GM23338 (cell line): ENCODE measurements around the gene VCX2. TPM values are rescaled to one million over a fixed set of nuclear protein-coding genes. Genes with fewer than 3 reads are reported as not detected.

ENCODE experiments used
- ATAC-seq: fragments of 200-7000 bp; cut with Tn5 transposase; 3 replicates; pipeline ENCODE4 v1.9.1; 2020
- DNase-seq: peaks from one replicate; pipeline ENCODE4 v3.0.0-alpha.2; 2015; ENCODE audit warnings: low spot score
- H2AFZ ChIP-seq: fragments of 200-600 bp; sonication (generic); 2 replicates; pipeline ENCODE4 v1.8.0; 2016; ENCODE audit warnings: antibody characterized with exemption, mild to moderate bottlenecking, moderate library complexity
- H3F3A ChIP-seq: fragments of 200-600 bp; sonication (generic); replicated peaks from 2 replicates; pipeline ENCODE4 v1.8.0; 2017; ENCODE audit warnings: antibody characterized with exemption, mixed run types, low read depth
- H3K27ac ChIP-seq: fragments of 200-600 bp; sonication (generic); 2 replicates; pipeline ENCODE4 v1.6.1; 2016; ENCODE audit warnings: low read depth
- H3K27me3 ChIP-seq: fragments of 200-600 bp; sonication (generic); 2 replicates; pipeline ENCODE4 v1.8.0; 2016; ENCODE audit warnings: mild to moderate bottlenecking, mixed run types, moderate library complexity; ENCODE audit not compliant: insufficient read depth
- H3K36me3 ChIP-seq: fragments of 200-600 bp; sonication (generic); 2 replicates; pipeline ENCODE4 v1.8.0; 2016; ENCODE audit warnings: mild to moderate bottlenecking; ENCODE audit not compliant: insufficient read depth
- H3K4me1 ChIP-seq: fragments of 200-600 bp; sonication (generic); 2 replicates; pipeline ENCODE4 v1.8.0; 2016; ENCODE audit warnings: mild to moderate bottlenecking, moderate library complexity; ENCODE audit not compliant: insufficient read depth
- H3K4me2 ChIP-seq: fragments of 200-600 bp; sonication (generic); 2 replicates; pipeline ENCODE4 v1.7.1; 2017; ENCODE audit warnings: mixed run types
- H3K4me3 ChIP-seq: fragments of 200-600 bp; sonication (generic); 2 replicates; pipeline ENCODE4 v1.6.1; 2016; ENCODE audit warnings: mixed run types
- H3K79me2 ChIP-seq: fragments of 200-600 bp; sonication (generic); replicated peaks from 2 replicates; pipeline ENCODE4 v1.8.0; 2017; ENCODE audit warnings: mild to moderate bottlenecking; ENCODE audit not compliant: insufficient read depth
- H3K9me2 ChIP-seq: fragments of 200-600 bp; sonication (generic); 2 replicates; pipeline ENCODE4 v1.8.0; 2017; ENCODE audit not compliant: insufficient read depth
- H4K20me1 ChIP-seq: fragments of 200-600 bp; sonication (generic); replicated peaks from 2 replicates; pipeline ENCODE4 v1.8.0; 2017; ENCODE audit warnings: mild to moderate bottlenecking; ENCODE audit not compliant: insufficient read depth
- H3K27ac Mint-ChIP-seq: 2 replicates; pipeline ENCODE4 v1.8.0; 2020; ENCODE audit warnings: inconsistent platforms, mild to moderate bottlenecking, moderate library complexity, mixed read lengths
- H3K27me3 Mint-ChIP-seq: 3 replicates; pipeline ENCODE4 v1.8.0; 2022; ENCODE audit warnings: low read depth, mild to moderate bottlenecking, moderate library complexity, mixed read lengths, inconsistent platforms; ENCODE audit not compliant: insufficient read depth, poor library complexity
- H3K36me3 Mint-ChIP-seq: 3 replicates; pipeline ENCODE4 v1.8.0; 2021; ENCODE audit warnings: low read depth, mild to moderate bottlenecking, inconsistent platforms, moderate library complexity, mixed read lengths
- H3K4me1 Mint-ChIP-seq: 3 replicates; pipeline ENCODE4 v1.8.0; 2020; ENCODE audit warnings: mild to moderate bottlenecking, inconsistent platforms, mixed read lengths
- H3K4me3 Mint-ChIP-seq: 3 replicates; pipeline ENCODE4 v1.8.0; 2021; ENCODE audit warnings: moderate library complexity, mild to moderate bottlenecking, inconsistent platforms, mixed read lengths
- H3K9me3 Mint-ChIP-seq: 3 replicates; pipeline ENCODE4 v1.8.0; 2020; ENCODE audit warnings: moderate library complexity, mild to moderate bottlenecking, inconsistent platforms, mixed read lengths
- CREB1 ChIP-seq: fragments of 250-450 bp; sonication (Bioruptor Pico); IDR thresholded peaks from 2 replicates; pipeline ENCODE4 v1.5.0; 2020; ENCODE audit warnings: low read depth, mild to moderate bottlenecking, moderate library complexity
- CTCF ChIP-seq, 2 experiments: fragments of 200-600 bp in 1 of 2; sonication (generic) in 1 of 2; conservative IDR thresholded peaks; 2 replicates each; pipeline versions ENCODE4 v1.5.1 to v1.6.1; 2016 to 2017; ENCODE audit warnings: antibody characterized with exemption in 2 of 2, low read depth in 2 of 2, mild to moderate bottlenecking in 2 of 2, moderate library complexity in 1 of 2
- ETS1 ChIP-seq: IDR thresholded peaks from 2 replicates; pipeline ENCODE4 v1.6.1; 2016; ENCODE audit warnings: antibody characterized with exemption
- EZH2 ChIP-seq: fragments of 200-600 bp; sonication (generic); IDR thresholded peaks from one replicate; pipeline ENCODE4 v1.8.0; 2017; ENCODE audit warnings: antibody characterized with exemption, mild to moderate bottlenecking, low read depth; ENCODE audit not compliant: unreplicated experiment
- EZH2phosphoT487 ChIP-seq: fragments of 200-600 bp; sonication (generic); IDR thresholded peaks from one replicate; pipeline ENCODE4 v1.8.1; 2018; ENCODE audit warnings: antibody characterized with exemption; ENCODE audit not compliant: unreplicated experiment
- JUNB ChIP-seq: IDR thresholded peaks from one replicate; pipeline ENCODE4 v1.6.1; 2016; ENCODE audit warnings: antibody characterized with exemption; ENCODE audit not compliant: unreplicated experiment
- NANOG ChIP-seq: IDR thresholded peaks from 2 replicates; pipeline ENCODE4 v1.6.1; 2016; ENCODE audit warnings: antibody characterized with exemption, borderline replicate concordance
- STAT1 ChIP-seq: IDR thresholded peaks from one replicate; pipeline ENCODE4 v1.6.1; 2016; ENCODE audit warnings: antibody characterized with exemption; ENCODE audit not compliant: unreplicated experiment
- ZNF331 ChIP-seq: fragments of 250-450 bp; sonication (Bioruptor Pico); IDR thresholded peaks from 2 replicates; pipeline ENCODE4 v1.5.0; 2020; ENCODE audit warnings: low read depth, mild to moderate bottlenecking, moderate library complexity
- polyA plus RNA-seq: library from polyadenylated mRNA; unstranded; fragments of >200 nt; fragmentation: Nextera tagmentation; extraction: Ambion mirVana; gene quantifications from 2 replicates; pipeline ENCODE4 v1.2.1, GENCODE V29; 2016
- total RNA-seq: library from RNA; depleted of rRNA; stranded (reverse); fragments of >200 nt; shearing (Covaris generic); gene quantifications from 2 replicates; pipeline ENCODE4 v1.2.3, GENCODE V29; 2014

The VCX2 gene
- total and polyA plus RNA-seq, 2 experiments from 2014 or later, result not detected

GRCh38 chrX:8147226-8147625 lies 23.8 kb downstream of the VCX2 start (continued):
- TF ChIP-seq CREB1, result no peak

DNA sequence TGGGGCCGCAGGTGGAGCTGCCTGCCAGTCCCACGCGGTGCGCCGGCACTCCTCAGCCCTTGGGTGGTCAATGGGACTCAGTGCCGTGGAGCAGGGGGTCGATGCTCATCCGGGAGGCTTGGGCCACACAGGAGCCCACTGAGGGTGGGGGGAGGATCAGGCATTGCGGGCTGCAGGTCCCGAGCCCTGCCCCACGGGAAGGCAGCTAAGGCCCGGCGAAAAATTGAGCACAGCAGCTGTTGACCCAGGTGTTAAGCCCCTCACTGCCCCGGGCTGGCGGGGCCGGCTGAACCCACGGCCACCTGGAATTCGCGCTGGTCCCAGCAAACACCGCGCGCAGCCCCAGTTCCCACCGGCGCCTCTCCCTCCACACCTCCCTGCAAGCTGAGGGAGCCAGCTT lies 26.1 kb downstream of the VCX2 start:
- Histone ChIP-seq H3K4me2 (no peak overlapping the region), H3K4me3 (no peak overlapping the region), H3K27ac (no peak overlapping the region), H4K20me1 (no peaks in the 10 kb centered on the region), H3K36me3 (no peaks in the 10 kb centered on the region), H2AFZ (no peak overlapping the region), H3K79me2 (no peaks in the 10 kb centered on the region), H3K4me1 (no peaks in the 10 kb centered on the region), H3K27me3 (no peaks in the 10 kb centered on the region), H3F3A (no peaks in the 10 kb centered on the region), H3K9me2 (no peaks in the 10 kb centered on the region)
- Mint-ChIP-seq H3K9me3 (no peaks in the 10 kb centered on the region), H3K27me3 (no peaks in the 10 kb centered on the region), H3K27ac (no peak overlapping the region), H3K4me1 (peaks cover 12% of the 10 kb centered on the region), H3K36me3 (peaks cover 3% of the 10 kb centered on the region; the same call in 1 of the 3 replicates), H3K4me3 (no peak overlapping the region)
- DNase-seq (no peak), ATAC-seq (no peak)
- TF ChIP-seq CREB1 (no peak), CTCF (conservative IDR thresholded peaks at IDR 0.05; ENCODE audit: low read depth in 2 of 2) (no peak), JUNB (no peak), ZNF331 (CRISPR knock-in tag) (no peak), EZH2phosphoT487 (no peak), EZH2 (no peak)

GRCh38 chrX:8141896-8142295 lies 29.2 kb downstream of the VCX2 start:
- Histone ChIP-seq H3K27ac (no peak overlapping the region), H3K9me2 (no peaks in the 10 kb centered on the region), H3K79me2 (no peaks in the 10 kb centered on the region), H3K27me3 (no peaks in the 10 kb centered on the region), H3K4me1 (no peaks in the 10 kb centered on the region), H2AFZ (no peak overlapping the region), H3K36me3 (no peaks in the 10 kb centered on the region), H3F3A (no peaks in the 10 kb centered on the region), H4K20me1 (no peaks in the 10 kb centered on the region), H3K4me3 (no peak overlapping the region), H3K4me2 (no peak overlapping the region)
- ATAC-seq (no peak), DNase-seq (no peak)
- no peak overlapping the region for H3K27ac Mint-ChIP-seq
- H3K36me3 Mint-ChIP-seq, result peaks cover 3% of the 10 kb centered on the region; the same call in 1 of the 3 replicates
- peaks cover 12% of the 10 kb centered on the region for H3K4me1 Mint-ChIP-seq
- no peak for TF ChIP-seq STAT1
- no peak for TF ChIP-seq JUNB
- TF ChIP-seq CTCF (conservative IDR thresholded peaks at IDR 0.05; ENCODE audit: low read depth in 2 of 2), result no peak
- no peak for TF ChIP-seq EZH2
- TF ChIP-seq NANOG, result no peak
- TF ChIP-seq EZH2phosphoT487, result no peak
- no peak for TF ChIP-seq ETS1
- no peaks in the 10 kb centered on the region for H3K9me3 Mint-ChIP-seq
- H3K27me3 Mint-ChIP-seq, result no peaks in the 10 kb centered on the region
- no peak overlapping the region for H3K4me3 Mint-ChIP-seq
